GM12878 (cell line): ENCODE data around the gene ETFBKMT. TPM values are rescaled to one million over a fixed set of nuclear protein-coding genes. Genes with fewer than 3 reads are reported as not detected.
"Not testable (repeated sequence)": the region's sequence is repeated elsewhere in the genome, so short reads cannot be mapped to it uniquely, and the experiment has no call there.

ENCODE experiments used
- ATAC-seq: fragments of 200-7000 bp; cut with Tn5 transposase; 3 replicates; pipeline ENCODE4 v1.9.1; 2020; ENCODE audit warnings: mild to moderate bottlenecking, moderate library complexity
- BruUV-seq: library from RNA; stranded (reverse); fragments of 400-500 nt; replicated peaks from 2 replicates; lab custom pipeline; 2021; lab: Mats Ljungman, UMichigan
- CTCF ChIA-PET: fragments of 300-600 bp; sonication (Branson Sonifier 250); formaldehyde crosslinking; extraction: SDS; loops from one replicate; lab custom pipeline; 2021; ENCODE audit warnings: inconsistent platforms; lab: Yijun Ruan, JAX
- POLR2A ChIA-PET: fragments of 350-600 bp; formaldehyde crosslinking; extraction: SDS; loops from one replicate; lab custom pipeline; 2021; ENCODE audit warnings: inconsistent platforms; lab: Charles Lee
- RAD21 ChIA-PET: fragments of 300-600 bp; sonication (Branson Sonifier 250); formaldehyde crosslinking; loops from one replicate; lab custom pipeline; 2023; ENCODE audit warnings: antibody characterized with exemption; ENCODE audit not compliant: unreplicated experiment; lab: Charles Lee
- SMC1A ChIA-PET: fragments of 300-600 bp; sonication (Branson Sonifier 250); formaldehyde crosslinking; loops from one replicate; lab custom pipeline; 2023; ENCODE audit not compliant: unreplicated experiment, uncharacterized antibody; lab: Charles Lee
- DNase-seq: peaks from one replicate; pipeline ENCODE4 v3.0.0-alpha.2; 2011; ENCODE audit warnings: low read depth, low spot score
- FAIRE-seq: peaks from 3 replicates; lab custom pipeline; 2011; peaks lifted over from hg19 to GRCh38; lab: Jason Lieb, UNC
- H2AFZ ChIP-seq: 2 replicates; pipeline ENCODE4 v1.6.0; 2011; ENCODE audit warnings: low read depth, low read length, control low read depth; ENCODE audit not compliant: control insufficient read depth
- H3K27ac ChIP-seq: 2 replicates; pipeline ENCODE4 v1.5.1; 2011; ENCODE audit warnings: control low read depth; ENCODE audit not compliant: control insufficient read depth, insufficient read depth
- H3K27me3 ChIP-seq, 2 experiments: replicated peaks in 1 of 2; 2 replicates each; pipeline versions ENCODE4 v1.6.0 to v1.6.1; 2011; ENCODE audit warnings: low read length in 1 of 2; ENCODE audit not compliant: control insufficient read depth in 2 of 2, insufficient read depth in 2 of 2
- H3K36me3 ChIP-seq, 2 experiments: 2 replicates each; pipeline ENCODE4 v1.5.1; 2011; ENCODE audit warnings: low read length in 1 of 2; ENCODE audit not compliant: control insufficient read depth in 2 of 2, insufficient read depth in 2 of 2
- H3K4me1 ChIP-seq: 2 replicates; pipeline ENCODE4 v1.6.1; 2011; ENCODE audit warnings: mild to moderate bottlenecking, low read length, moderate library complexity, mixed read lengths; ENCODE audit not compliant: control insufficient read depth, insufficient read depth
- H3K4me2 ChIP-seq: 2 replicates; pipeline ENCODE4 v1.6.0; 2011; ENCODE audit warnings: control low read depth; ENCODE audit not compliant: control insufficient read depth, insufficient read depth
- H3K4me3 ChIP-seq: fragments of 200-600 bp; sonication (generic); 2 replicates; pipeline ENCODE4 v1.5.1; 2016
- H3K79me2 ChIP-seq: 2 replicates; pipeline ENCODE4 v1.6.0; 2011; ENCODE audit warnings: low read length; ENCODE audit not compliant: control insufficient read depth, insufficient read depth
- H3K9ac ChIP-seq: 2 replicates; pipeline ENCODE4 v1.8.0; 2011; ENCODE audit warnings: low read length, control low read depth, mixed read lengths; ENCODE audit not compliant: control insufficient read depth, insufficient read depth
- H3K9me3 ChIP-seq: replicated peaks from 3 replicates; pipeline ENCODE4 v1.5.1; 2011; ENCODE audit warnings: mild to moderate bottlenecking, low read length; ENCODE audit not compliant: control insufficient read depth, insufficient read depth
- H4K20me1 ChIP-seq: 2 replicates; pipeline ENCODE4 v1.6.0; 2011; ENCODE audit not compliant: control insufficient read depth, insufficient read depth
- ASH2L ChIP-seq: fragments of 300-600, 200-600 bp; sonication (generic); IDR thresholded peaks from 2 replicates; pipeline ENCODE4 v1.6.1; 2017; ENCODE audit warnings: low read depth, mild to moderate bottlenecking, borderline replicate concordance
- CHD1 ChIP-seq: IDR thresholded peaks from 2 replicates; pipeline ENCODE4 v1.6.1; 2012; ENCODE audit warnings: low read depth, low read length, improper control_type of control experiment
- FOXM1 ChIP-seq: IDR thresholded peaks from 2 replicates; pipeline ENCODE4 v1.6.1; 2012; ENCODE audit warnings: low read depth, mild to moderate bottlenecking, inconsistent platforms, low read length, moderate library complexity
- GATAD2B ChIP-seq: fragments of 450-650 bp; conservative IDR thresholded peaks from 2 replicates; pipeline ENCODE4 v1.6.1; 2017; ENCODE audit warnings: low read depth, mild to moderate bottlenecking, moderate library complexity
- MLLT1 ChIP-seq: fragments of 450-650 bp; IDR thresholded peaks from 2 replicates; pipeline ENCODE4 v1.6.1; 2016; ENCODE audit warnings: mild to moderate bottlenecking
- NR2F1 ChIP-seq: fragments of 450-650 bp; conservative IDR thresholded peaks from 2 replicates; pipeline ENCODE4 v1.6.1; 2017; ENCODE audit warnings: mild to moderate bottlenecking
- TCF3 ChIP-seq: IDR thresholded peaks from 2 replicates; pipeline ENCODE4 v1.6.1; 2012; ENCODE audit warnings: low read depth, mild to moderate bottlenecking, low read length, borderline replicate concordance; ENCODE audit not compliant: insufficient read depth
- ZBTB11 ChIP-seq: fragments of 450-650 bp; formaldehyde crosslinking; IDR thresholded peaks from 2 replicates; pipeline ENCODE4 v1.5.0; 2022; ENCODE audit warnings: mild to moderate bottlenecking, missing genetic modification characterization
- ZNF24 ChIP-seq: fragments of 450-650 bp; IDR thresholded peaks from 2 replicates; pipeline ENCODE4 v1.6.1; 2017; ENCODE audit warnings: antibody characterized with exemption, mild to moderate bottlenecking
- whole genome bisulfite sequencing: methylation state at CpG from one replicate; pipeline ENCODE4 v1.1.6; 2016; ENCODE audit warnings: low lambda C conversion rate; ENCODE audit not compliant: insufficient replicate concordance, insufficient coverage; ENCODE audit errors: missing lambda C conversion rate; 5-methylcytosine and 5-hydroxymethylcytosine counted together
- in situ Hi-C: fragments of 300-500 bp; cut with MboI; formaldehyde crosslinking; loops from 9 replicates; pipeline ENCODE4 v1.14.3; 2018; ENCODE audit warnings: mixed read lengths
- intact Hi-C: fragments of 100-400 bp; cut with micrococcal nuclease; formaldehyde crosslinking; loops from one replicate; pipeline ENCODE4 v1.14.2; 2022; ENCODE audit not compliant: unreplicated experiment
- polyA plus RNA-seq, 11 experiments: library from polyadenylated mRNA; depleted of rRNA in 4 of 11; unstranded in 6 of 11; stranded (reverse) in 5 of 11; fragments of >200 nt; fragmentation: Nextera tagmentation in 4 of 11; fragmentation: Illumina TruSeq in 1 of 11; extraction: Ambion mirVana in 4 of 11; extraction: Trizol in 1 of 11; gene quantifications; 1 replicate in 1 of 11; 2 replicates in 10 of 11; pipeline versions ENCODE4 v1.2.1 to v1.2.3, GENCODE V29; 2011 to 2016; ENCODE audit warnings: inconsistent platforms in 2 of 11, missing spikeins in 2 of 11, low read depth in 1 of 11
- total RNA-seq, 4 experiments: library from RNA; depleted of rRNA in 3 of 4; stranded (reverse); fragments of >200 nt in 3 of 4; fragmentation: Illumina TruSeq in 1 of 4; extraction: Trizol in 1 of 4; gene quantifications; 2 replicates each; pipeline versions ENCODE4 v1.2.1 to v1.2.3, GENCODE V29; 2013 to 2021

Gene ETFBKMT
- total and polyA plus RNA-seq, 10 of the 15 experiments (the other 5 are each of a cell fraction or from before 2014, with no cell fraction given): 0.25 to 1.1 (median 0.65) TPM

GRCh38 chr12:31715283-31715825 is 55.9 kb downstream of the ETFBKMT start (continued):
- TF ChIP-seq NR2F1 (no peak), GATAD2B (no peak), MLLT1 (peak; percentile 40), FOXM1 (peak; percentile 43; the same call in 1 of the 2 replicates), CHD1 (no peak), ZBTB11 (CRISPR knock-in tag) (no peak), TCF3 (no peak), ASH2L (0 out of 2 replicates have a peak, but pooled peaks have one; percentile 77), ZNF24 (no peak; the same call in 1 of the 2 replicates)

- H3K36me3 ChIP-seq, H3K4me2 ChIP-seq, in situ Hi-C loops, POLR2A ChIA-PET, H3K27ac ChIP-seq, FAIRE-seq, H3K9ac ChIP-seq, H3K27me3 ChIP-seq, ATAC-seq, CTCF ChIA-PET, H2AFZ ChIP-seq, DNase-seq, H4K20me1 ChIP-seq, H3K4me3 ChIP-seq, intact Hi-C loops, H3K79me2 ChIP-seq, H3K9me3 ChIP-seq, BruUV-seq: not testable (repeated sequence)
- WGBS: 89% methylated on average over 4 of the region's 4 CpGs
- SMC1A ChIA-PET: interaction anchor here (0.7 to 2.9 kb wide), 2 partner anchors 30 to 528 kb away, joined by 3 to 20 read pairs; no protein-coding TSS in a partner anchor
- peaks cover 15% of the 10 kb centered on the region for H3K4me1 ChIP-seq
- RAD21 ChIA-PET: interaction anchor here (3.1 kb wide), 1 partner anchor 11 kb away, joined by 25 read pairs; the partner anchor contains the start of gene AMN1
Measured at GRCh38 chr12:31716998-31717397, 57.5 kb downstream of the ETFBKMT start.

GRCh38 chr12:31718542-31719198 is 59.2 kb downstream of the ETFBKMT start:
- H2AFZ ChIP-seq, H3K9ac ChIP-seq, DNase-seq, BruUV-seq, FAIRE-seq, CTCF ChIA-PET, H3K27ac ChIP-seq, RAD21 ChIA-PET, H3K36me3 ChIP-seq, H4K20me1 ChIP-seq, POLR2A ChIA-PET, H3K4me2 ChIP-seq, H3K27me3 ChIP-seq, ATAC-seq, H3K4me3 ChIP-seq, in situ Hi-C loops, intact Hi-C loops, H3K79me2 ChIP-seq, H3K9me3 ChIP-seq: not testable (repeated sequence)
- WGBS: 93% methylated on average over 15 of the region's 15 CpGs
- SMC1A ChIA-PET: interaction anchor here (1.4 to 2.5 kb wide), 2 partner anchors 10 to 14 kb away, joined by 4 to 6 read pairs; partner anchors contain the start of gene AMN1
- peaks cover 29% of the 10 kb centered on the region for H3K4me1 ChIP-seq
